HepG2 (cell line): ENCODE data around the gene TCFL5. TPM values are rescaled to one million over a fixed set of nuclear protein-coding genes. Genes with fewer than 3 reads are reported as not detected.

Experiments
- ARNT2 ChIP-seq: sonication (generic); formaldehyde crosslinking; IDR thresholded peaks from 2 replicates; pipeline ENCODE4 v1.8.0; 2022; ENCODE audit warnings: mild to moderate bottlenecking, low read depth, missing genetic modification reagents, moderate library complexity
- MNT ChIP-seq: fragments of 450-650 bp; IDR thresholded peaks from 2 replicates; pipeline ENCODE4 v1.6.1; 2016
- PCBP2 ChIP-seq: fragments of 200-400 bp; formaldehyde crosslinking; optimal IDR thresholded peaks from 2 replicates; pipeline ENCODE3; 2018; ENCODE audit warnings: low read length, low read depth; ENCODE audit not compliant: poor library complexity, severe bottlenecking
- SMAD1 ChIP-seq: sonication (generic); formaldehyde crosslinking; IDR thresholded peaks from 2 replicates; pipeline ENCODE4 v1.4.0; 2020; ENCODE audit warnings: missing genetic modification reagents, low read depth, mild to moderate bottlenecking, borderline replicate concordance
- YY1 ChIP-seq: IDR thresholded peaks from 2 replicates; pipeline ENCODE4 v1.6.1; 2011; ENCODE audit warnings: low read length, low read depth, moderate library complexity, mild to moderate bottlenecking; ENCODE audit not compliant: insufficient read depth, insufficient replicate concordance
- ZNF234 ChIP-seq: sonication (generic); formaldehyde crosslinking; conservative IDR thresholded peaks from 2 replicates; pipeline ENCODE4 v1.5.1; 2020; ENCODE audit warnings: mild to moderate bottlenecking, missing genetic modification reagents
- ZNF552 ChIP-seq: sonication (generic); formaldehyde crosslinking; IDR thresholded peaks from 2 replicates; pipeline ENCODE4 v1.9.0; 2022; ENCODE audit warnings: missing genetic modification reagents, mild to moderate bottlenecking, borderline replicate concordance
- ZNF687 ChIP-seq: sonication (generic); formaldehyde crosslinking; IDR thresholded peaks from 2 replicates; pipeline ENCODE4 v1.5.1; 2020; ENCODE audit warnings: mild to moderate bottlenecking, missing genetic modification reagents, moderate library complexity
- polyA plus RNA-seq, 8 experiments: library from polyadenylated mRNA; depleted of rRNA in 3 of 8; stranded (reverse) in 7 of 8; unstranded in 1 of 8; fragments of >200 nt; fragmentation: Illumina TruSeq in 4 of 8; extraction: Trizol in 4 of 8; gene quantifications; 2 replicates each; pipeline versions ENCODE4 v1.2.1 to v1.2.3, GENCODE V29; 2011 to 2016; ENCODE audit warnings: low read depth in 4 of 8, missing spikeins in 1 of 8, mixed read lengths in 1 of 8; ENCODE audit not compliant: insufficient read depth in 1 of 8
- total RNA-seq, 5 experiments: library from RNA; depleted of rRNA; stranded (reverse); fragments of >200 nt; fragmentation: Illumina TruSeq; extraction: Trizol; gene quantifications; 2 replicates each; pipeline ENCODE4 v1.2.3, GENCODE V29; 2016; ENCODE audit warnings: low read depth in 1 of 5
- TF ChIP-seq, protein P1 (sequence below): sonication (generic); formaldehyde crosslinking; IDR thresholded peaks from 2 replicates; pipeline ENCODE4 v1.8.1; 2023; ENCODE audit warnings: mild to moderate bottlenecking, missing genetic modification reagents
- TF ChIP-seq, protein P2 (sequence below): sonication (generic); formaldehyde crosslinking; IDR thresholded peaks from 2 replicates; pipeline ENCODE4 v1.8.0; 2023; ENCODE audit warnings: mild to moderate bottlenecking, missing genetic modification reagents
- TF ChIP-seq, protein P3 (sequence below): IDR thresholded peaks from 2 replicates; pipeline ENCODE4 v1.6.1; 2012; ENCODE audit warnings: inconsistent platforms
- TF ChIP-seq, protein P4 (sequence below): sonication (generic); formaldehyde crosslinking; IDR thresholded peaks from 2 replicates; pipeline ENCODE4 v1.4.0; 2020; ENCODE audit warnings: missing genetic modification reagents, low read depth, mild to moderate bottlenecking, borderline replicate concordance

The TCFL5 gene
- total and polyA plus RNA-seq, 2 of the 13 experiments (the other 11 are each of a cell fraction or from before 2014, with no cell fraction given): 14.8 to 20.0 TPM

DNA sequence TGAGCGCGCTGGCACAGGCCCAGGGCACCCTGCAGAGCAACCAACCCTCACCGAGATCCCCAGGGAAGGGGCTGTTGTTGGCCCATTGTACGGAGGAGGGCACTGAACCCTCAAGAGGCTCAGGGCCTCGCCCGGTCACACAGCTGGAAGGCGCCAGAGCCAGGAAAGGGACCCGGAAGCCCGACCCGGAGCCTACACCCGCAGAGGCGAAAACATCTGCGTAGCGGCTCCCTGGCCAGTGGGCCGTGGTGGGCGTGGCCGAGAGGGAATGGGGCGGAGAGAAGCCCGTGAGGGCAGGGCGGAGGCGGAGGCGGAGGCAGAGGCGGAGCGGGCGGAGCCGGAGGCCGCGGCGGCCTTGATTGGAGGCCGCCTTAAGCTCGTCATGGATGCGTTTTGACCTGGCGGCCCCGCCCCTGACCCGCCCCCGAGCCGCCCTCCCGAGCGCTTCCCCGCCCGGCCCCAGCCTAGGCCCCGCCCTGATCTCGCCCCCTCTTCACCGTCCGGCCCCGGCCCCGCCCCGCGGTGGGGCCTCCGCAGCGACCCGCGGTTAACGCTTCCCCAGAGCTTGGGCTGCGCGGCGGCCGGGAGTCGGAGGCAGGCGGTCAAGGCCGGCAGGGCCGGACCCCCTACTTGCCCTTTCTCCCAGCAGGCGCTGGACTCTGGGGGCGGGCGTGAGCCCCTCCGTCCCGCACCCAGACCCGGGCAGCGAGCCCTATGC lies 67.5 kb downstream of the TCFL5 start (continued):
- TF ChIP-seq ZNF552 (CRISPR knock-in tag): no peak; the same call in 1 of the 2 replicates
- TF ChIP-seq PCBP2: no peak
- TF ChIP-seq MNT: no peak
- TF ChIP-seq, protein P1, sequence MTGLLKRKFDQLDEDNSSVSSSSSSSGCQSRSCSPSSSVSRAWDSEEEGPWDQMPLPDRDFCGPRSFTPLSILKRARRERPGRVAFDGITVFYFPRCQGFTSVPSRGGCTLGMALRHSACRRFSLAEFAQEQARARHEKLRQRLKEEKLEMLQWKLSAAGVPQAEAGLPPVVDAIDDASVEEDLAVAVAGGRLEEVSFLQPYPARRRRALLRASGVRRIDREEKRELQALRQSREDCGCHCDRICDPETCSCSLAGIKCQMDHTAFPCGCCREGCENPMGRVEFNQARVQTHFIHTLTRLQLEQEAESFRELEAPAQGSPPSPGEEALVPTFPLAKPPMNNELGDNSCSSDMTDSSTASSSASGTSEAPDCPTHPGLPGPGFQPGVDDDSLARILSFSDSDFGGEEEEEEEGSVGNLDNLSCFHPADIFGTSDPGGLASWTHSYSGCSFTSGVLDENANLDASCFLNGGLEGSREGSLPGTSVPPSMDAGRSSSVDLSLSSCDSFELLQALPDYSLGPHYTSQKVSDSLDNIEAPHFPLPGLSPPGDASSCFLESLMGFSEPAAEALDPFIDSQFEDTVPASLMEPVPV: peak; percentile 91
- TF ChIP-seq ARNT2 (CRISPR knock-in tag): peak; percentile 51
- TF ChIP-seq SMAD1 (CRISPR knock-in tag): no peak
- TF ChIP-seq ZNF234 (CRISPR knock-in tag): no peak
- TF ChIP-seq, protein P2, sequence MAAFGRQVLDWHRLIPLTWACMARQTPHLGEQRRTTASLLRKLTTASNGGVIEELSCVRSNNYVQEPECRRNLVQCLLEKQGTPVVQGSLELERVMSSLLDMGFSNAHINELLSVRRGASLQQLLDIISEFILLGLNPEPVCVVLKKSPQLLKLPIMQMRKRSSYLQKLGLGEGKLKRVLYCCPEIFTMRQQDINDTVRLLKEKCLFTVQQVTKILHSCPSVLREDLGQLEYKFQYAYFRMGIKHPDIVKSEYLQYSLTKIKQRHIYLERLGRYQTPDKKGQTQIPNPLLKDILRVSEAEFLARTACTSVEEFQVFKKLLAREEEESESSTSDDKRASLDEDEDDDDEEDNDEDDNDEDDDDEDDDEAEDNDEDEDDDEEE (CRISPR knock-in tag): peak; percentile 29; the same call in 1 of the 2 replicates
- peak; percentile 93 for TF ChIP-seq ZNF687 (CRISPR knock-in tag)
- TF ChIP-seq, protein P3, sequence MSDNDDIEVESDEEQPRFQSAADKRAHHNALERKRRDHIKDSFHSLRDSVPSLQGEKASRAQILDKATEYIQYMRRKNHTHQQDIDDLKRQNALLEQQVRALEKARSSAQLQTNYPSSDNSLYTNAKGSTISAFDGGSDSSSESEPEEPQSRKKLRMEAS: peak; percentile 34; the same call in 1 of the 2 replicates
- TF ChIP-seq, protein P4, sequence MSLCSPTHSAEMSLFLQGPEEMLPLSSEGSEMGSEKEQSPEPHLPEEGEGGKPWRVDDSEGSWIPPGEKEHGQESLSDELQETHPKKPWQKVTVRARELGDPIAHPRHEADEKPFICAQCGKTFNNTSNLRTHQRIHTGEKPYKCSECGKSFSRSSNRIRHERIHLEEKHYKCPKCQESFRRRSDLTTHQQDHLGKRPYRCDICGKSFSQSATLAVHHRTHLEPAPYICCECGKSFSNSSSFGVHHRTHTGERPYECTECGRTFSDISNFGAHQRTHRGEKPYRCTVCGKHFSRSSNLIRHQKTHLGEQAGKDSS (CRISPR knock-in tag): peak; percentile 84; the same call in 1 of the 2 replicates
- peak; percentile 74 for TF ChIP-seq YY1
